LNCAP (cell line): Measurements from ENCODE around the gene SOX9.

Experiments used
- TF ChIP-seq, protein P1 (sequence below): fragments of 450-650 bp; IDR thresholded peaks from 2 replicates; pipeline ENCODE4 v1.5.1; 2017; ENCODE audit warnings: mild to moderate bottlenecking

SOX9 gene

DNA sequence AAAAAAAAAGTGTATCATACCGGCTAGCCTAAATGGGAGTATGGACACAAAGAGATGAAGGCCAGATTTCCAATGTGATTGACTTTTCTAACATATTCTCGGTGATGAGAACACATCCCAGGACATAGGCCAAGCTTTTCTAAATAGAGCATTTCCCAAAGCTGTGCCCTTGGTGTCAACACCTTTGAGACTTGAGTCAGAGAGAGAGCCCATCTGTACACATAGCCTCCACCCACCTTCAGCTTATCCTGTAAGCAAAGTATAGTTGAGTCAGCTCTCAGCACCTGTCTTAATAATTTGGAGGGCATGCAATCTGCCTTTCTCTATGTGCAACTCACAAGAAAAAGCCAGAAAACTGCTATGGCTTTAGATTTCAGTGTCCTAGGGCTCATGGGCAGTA lies 42.7 kb downstream of the SOX9 start:
- TF ChIP-seq, protein P1, sequence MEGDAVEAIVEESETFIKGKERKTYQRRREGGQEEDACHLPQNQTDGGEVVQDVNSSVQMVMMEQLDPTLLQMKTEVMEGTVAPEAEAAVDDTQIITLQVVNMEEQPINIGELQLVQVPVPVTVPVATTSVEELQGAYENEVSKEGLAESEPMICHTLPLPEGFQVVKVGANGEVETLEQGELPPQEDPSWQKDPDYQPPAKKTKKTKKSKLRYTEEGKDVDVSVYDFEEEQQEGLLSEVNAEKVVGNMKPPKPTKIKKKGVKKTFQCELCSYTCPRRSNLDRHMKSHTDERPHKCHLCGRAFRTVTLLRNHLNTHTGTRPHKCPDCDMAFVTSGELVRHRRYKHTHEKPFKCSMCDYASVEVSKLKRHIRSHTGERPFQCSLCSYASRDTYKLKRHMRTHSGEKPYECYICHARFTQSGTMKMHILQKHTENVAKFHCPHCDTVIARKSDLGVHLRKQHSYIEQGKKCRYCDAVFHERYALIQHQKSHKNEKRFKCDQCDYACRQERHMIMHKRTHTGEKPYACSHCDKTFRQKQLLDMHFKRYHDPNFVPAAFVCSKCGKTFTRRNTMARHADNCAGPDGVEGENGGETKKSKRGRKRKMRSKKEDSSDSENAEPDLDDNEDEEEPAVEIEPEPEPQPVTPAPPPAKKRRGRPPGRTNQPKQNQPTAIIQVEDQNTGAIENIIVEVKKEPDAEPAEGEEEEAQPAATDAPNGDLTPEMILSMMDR: no peak

DNA sequence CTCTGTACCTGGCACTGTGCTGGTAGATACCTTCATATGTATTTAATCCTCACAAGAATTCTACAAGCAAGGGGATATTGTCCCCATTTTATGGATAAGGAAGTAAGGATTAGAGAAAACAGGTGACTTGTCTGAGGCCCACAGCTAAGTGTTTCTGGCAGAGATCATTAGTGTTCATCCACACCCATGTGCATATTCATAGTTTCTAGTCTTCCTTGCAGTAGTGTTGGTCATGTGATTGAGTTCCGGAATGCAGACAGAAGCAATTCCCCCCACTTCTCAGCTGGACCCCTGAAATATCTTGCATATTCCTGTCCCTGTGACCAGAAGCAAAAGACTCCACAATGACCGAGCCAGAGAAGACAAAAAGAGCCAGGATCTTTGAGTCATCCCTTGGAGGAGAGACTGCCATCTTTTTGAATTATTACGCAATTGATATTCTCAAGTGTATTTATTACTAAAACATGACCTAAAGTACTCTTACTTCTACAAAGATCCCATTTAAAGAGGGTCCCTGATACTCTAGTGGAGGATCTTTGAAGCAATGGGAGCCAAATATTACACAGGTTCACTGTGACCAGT lies 43.4 kb downstream of the SOX9 start:
- TF ChIP-seq, protein P1: no peak

DNA sequence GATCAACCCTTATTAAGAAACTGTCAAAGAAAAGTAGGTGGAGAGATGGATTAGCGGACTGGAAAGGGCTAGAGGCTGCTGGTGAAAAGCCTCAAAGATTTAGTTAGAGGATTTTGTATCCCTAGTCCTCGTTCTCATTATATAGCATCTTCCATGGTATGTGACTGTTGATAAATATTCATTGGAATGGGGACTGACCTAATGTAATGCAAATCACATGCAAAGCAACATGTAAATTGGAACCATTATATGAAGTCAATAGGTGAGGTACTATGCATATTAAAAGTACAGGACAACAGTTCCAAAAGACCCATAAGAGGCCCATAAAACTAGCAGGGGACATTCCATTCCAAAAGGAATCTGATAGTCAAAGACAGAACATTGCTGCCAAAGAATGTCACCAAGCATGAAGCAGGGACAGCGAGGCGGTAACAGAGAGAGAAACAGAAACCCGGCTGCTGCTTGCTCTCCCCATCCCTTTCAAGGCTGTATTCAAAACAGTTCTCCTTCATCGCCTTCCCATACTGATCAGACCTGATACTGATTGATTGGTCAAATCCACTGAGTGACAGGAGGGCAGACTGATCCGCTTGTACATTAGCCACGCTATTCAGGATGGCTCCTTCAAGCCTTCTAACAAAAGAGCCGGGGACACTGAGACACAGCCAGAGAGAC lies 44.5 kb downstream of the SOX9 start:
- TF ChIP-seq, protein P1: no peak

DNA sequence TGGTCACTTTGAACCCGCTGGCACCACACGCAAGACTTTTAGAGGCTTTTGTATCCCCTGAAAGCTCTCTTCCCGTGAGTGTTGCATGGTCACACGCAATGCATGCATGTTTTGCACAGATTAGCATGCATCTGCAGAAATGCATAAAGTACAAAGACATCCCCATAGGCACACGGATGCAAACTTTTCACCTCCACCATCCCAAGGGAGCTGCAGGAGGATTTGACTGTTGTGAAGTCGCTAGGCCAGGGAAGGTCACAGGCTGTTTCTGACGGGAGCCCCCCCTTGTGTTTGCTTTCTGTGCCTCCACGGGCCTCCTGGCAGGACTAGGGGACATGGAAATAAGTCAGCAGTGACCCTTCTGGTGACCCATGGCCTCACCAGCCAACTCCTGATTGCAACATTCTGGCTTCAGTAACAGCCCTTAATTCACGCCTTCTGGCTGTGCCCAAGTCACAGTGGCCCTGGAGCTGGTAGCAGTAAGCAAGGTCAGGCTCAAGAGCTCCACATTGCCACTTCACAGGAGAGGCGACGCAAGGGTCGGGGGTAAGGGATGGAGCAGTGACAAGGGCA lies 45.1 kb downstream of the SOX9 start:
- TF ChIP-seq, protein P1: no peak

DNA sequence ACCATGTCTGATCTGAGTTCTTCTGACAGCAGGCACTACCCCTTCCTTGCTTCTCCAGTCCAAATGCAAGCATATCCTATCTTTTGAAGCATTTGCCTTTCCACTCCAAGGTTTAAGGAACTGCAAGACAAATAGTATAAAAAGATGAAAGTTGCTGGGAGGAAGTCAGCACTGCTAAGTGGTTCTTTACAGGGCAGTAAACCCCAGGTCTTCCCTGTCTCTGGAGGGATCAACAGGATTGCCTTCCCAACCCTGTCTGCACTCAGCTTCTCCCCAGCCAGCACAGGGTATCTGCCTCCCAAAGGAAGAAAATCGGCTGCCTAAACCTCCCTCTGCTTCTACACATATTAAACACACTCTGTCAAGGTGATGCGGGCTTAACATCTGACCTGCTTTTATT lies 46.8 kb downstream of the SOX9 start:
- TF ChIP-seq, protein P1: no peak

DNA sequence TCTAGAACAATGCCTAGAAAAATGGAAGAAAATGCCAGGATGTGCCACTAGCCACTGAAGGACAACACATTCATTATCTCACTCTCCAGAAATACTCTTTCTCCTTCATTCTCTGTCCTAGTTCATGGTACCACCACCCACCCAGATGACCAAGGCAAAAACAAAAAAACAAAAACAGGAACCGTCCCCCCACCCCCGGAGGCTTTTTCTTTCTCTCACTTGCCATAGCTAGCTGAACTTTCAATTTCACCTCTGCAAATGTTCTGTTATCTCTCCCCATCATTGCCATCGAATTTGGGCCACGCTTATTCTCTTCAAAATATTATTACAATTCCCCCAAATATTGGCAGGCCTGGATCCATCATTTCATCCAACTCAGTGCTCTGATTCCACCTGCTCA lies 49.0 kb downstream of the SOX9 start:
- TF ChIP-seq, protein P1: no peak

DNA sequence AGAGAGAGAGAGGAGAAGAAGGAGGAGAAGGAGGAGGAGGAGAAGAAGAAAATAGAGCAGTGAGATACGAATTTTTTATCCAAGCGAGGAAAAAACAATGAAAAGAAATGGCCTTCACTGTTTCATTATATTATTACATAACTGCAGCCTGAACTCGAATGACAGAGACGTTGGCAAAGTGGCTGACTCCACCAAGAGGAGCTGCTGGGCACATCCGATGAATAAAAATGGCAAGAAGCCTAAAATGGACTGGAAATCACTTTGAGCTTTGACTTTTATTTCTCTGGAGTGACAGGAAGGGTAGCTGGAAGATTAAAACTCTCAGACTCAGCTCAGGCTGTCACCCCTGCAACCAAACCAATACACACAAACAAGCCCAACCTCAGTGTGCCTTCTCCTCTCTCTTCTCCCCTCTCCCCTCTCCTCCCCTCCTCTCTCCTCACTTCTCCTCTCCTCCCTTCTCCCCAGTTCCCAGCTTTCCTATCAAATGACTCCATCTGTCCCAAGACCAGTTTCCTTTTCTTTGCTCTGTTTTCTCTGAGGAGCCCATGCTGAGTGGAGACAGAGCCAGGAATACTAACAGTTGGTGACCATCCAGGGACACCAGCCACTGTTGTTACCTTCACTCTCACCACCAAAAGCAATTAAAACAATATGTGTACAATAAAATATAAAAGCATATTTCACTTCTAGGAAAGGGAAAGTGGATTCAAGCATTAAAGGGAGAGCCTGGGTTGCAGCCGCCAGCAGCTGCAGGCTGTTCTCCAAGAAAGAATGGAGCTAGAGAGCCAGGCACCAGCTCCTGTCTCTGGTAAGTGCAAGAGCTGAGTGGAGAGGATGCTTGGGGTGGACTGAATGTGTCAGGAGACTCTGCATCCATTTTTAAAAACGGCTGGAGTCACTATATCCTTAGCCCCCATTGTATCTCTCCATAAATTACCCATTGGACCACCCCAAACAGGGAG lies 51.2 kb downstream of the SOX9 start:
- TF ChIP-seq, protein P1: no peak
